ENCODE results near the gene EPHX1.

Gene EPHX1

GRCh38 chr1:225842788-225843425 is 33.0 kb downstream of the EPHX1 start:
- DNase-seq (ENCODE audit: low read depth): no peak

- DNase-seq (ENCODE audit: low read depth): no peak
Measured at GRCh38 chr1:225843426-225843795, 33.5 kb downstream of the EPHX1 start.

GRCh38 chr1:225844236-225845061 is 34.5 kb downstream of the EPHX1 start:
- DNase-seq (ENCODE audit: low read depth): no peak

- no peak for DNase-seq (ENCODE audit: low read depth)
Measured at GRCh38 chr1:225845097-225845496, 35.2 kb downstream of the EPHX1 start.

- no peak for DNase-seq (ENCODE audit: low read depth)
Measured at GRCh38 chr1:225845571-225846259, 35.8 kb downstream of the EPHX1 start.

- no peak for DNase-seq (ENCODE audit: low read depth)
Measured at GRCh38 chr1:225846331-225847310, 36.7 kb downstream of the EPHX1 start.

- no peak for DNase-seq (ENCODE audit: low read depth)
Measured at GRCh38 chr1:225847610-225848009, 37.7 kb downstream of the EPHX1 start.

GRCh38 chr1:225848030-225848955 is 38.4 kb downstream of the EPHX1 start:
- no peak for DNase-seq (ENCODE audit: low read depth)

- no peak for DNase-seq (ENCODE audit: low read depth)
Measured at GRCh38 chr1:225849925-225850324, 40.0 kb downstream of the EPHX1 start.

- no peak for DNase-seq (ENCODE audit: low read depth)
Measured at GRCh38 chr1:225850370-225850769, 40.4 kb downstream of the EPHX1 start.

GRCh38 chr1:225851805-225852204 is 41.9 kb downstream of the EPHX1 start:
- DNase-seq (ENCODE audit: low read depth): no peak

- DNase-seq (ENCODE audit: low read depth): no peak
Measured at GRCh38 chr1:225852413-225853124, 42.6 kb downstream of the EPHX1 start.

GRCh38 chr1:225853441-225853840 is 43.5 kb downstream of the EPHX1 start:
- no peak for DNase-seq (ENCODE audit: low read depth)

GRCh38 chr1:225855503-225856300 is 45.8 kb downstream of the EPHX1 start:
- no peak for DNase-seq (ENCODE audit: low read depth)

GRCh38 chr1:225857256-225857655 is 47.3 kb downstream of the EPHX1 start:
- no peak for DNase-seq (ENCODE audit: low read depth)

GRCh38 chr1:225859151-225859550 is 49.2 kb downstream of the EPHX1 start:
- DNase-seq (ENCODE audit: low read depth): no peak

GRCh38 chr1:225860107-225860506 is 50.2 kb downstream of the EPHX1 start:
- no peak for DNase-seq (ENCODE audit: low read depth)

- DNase-seq (ENCODE audit: low read depth): no peak
Measured at GRCh38 chr1:225860876-225861441, 51.0 kb downstream of the EPHX1 start.

All from stimulated activated CD8-positive, alpha-beta memory T cell treated with anti-CD3 and anti-CD28 coated beads, Interleukin-15, amount 100 ng/mL, for 1 hour (primary cell).